ENCODE data around the gene TLL1.

The TLL1 gene

GRCh38 chr4:166003811-166004210, 130.8 kb downstream of the TLL1 start:
- DNase-seq (ENCODE audit: low read depth) = no peak
- TF ChIP-seq, protein P1, sequence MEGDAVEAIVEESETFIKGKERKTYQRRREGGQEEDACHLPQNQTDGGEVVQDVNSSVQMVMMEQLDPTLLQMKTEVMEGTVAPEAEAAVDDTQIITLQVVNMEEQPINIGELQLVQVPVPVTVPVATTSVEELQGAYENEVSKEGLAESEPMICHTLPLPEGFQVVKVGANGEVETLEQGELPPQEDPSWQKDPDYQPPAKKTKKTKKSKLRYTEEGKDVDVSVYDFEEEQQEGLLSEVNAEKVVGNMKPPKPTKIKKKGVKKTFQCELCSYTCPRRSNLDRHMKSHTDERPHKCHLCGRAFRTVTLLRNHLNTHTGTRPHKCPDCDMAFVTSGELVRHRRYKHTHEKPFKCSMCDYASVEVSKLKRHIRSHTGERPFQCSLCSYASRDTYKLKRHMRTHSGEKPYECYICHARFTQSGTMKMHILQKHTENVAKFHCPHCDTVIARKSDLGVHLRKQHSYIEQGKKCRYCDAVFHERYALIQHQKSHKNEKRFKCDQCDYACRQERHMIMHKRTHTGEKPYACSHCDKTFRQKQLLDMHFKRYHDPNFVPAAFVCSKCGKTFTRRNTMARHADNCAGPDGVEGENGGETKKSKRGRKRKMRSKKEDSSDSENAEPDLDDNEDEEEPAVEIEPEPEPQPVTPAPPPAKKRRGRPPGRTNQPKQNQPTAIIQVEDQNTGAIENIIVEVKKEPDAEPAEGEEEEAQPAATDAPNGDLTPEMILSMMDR (IDR thresholded peaks at IDR 0.05; ENCODE audit: control insufficient read depth, extremely low read depth, insufficient read depth) = no peak
- H3K4me3 ChIP-seq (ENCODE audit: low read depth, low read length) = no peak overlapping the region

DNA sequence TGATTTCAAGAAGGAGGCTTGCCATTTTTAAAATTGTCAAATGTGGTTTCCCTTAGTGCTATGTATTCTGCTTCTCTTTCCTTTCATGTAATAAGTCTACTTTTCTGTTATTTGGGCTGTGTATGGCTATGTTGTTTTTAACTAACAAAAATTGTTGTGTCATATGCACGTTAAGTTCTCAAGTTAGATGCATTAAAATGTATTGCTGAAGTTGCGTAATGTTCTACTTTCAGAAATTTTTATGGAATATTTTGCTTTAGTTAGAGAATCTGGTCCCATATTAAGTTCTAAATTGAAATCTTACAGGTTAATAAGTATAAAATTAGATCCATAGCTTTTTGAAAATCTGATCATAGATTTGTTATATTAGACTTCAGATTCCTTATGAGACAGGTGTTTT, 133.2 kb downstream of the TLL1 start:
- H3K4me3 ChIP-seq (ENCODE audit: low read depth, low read length) = no peak overlapping the region
- TF ChIP-seq, protein P1 (IDR thresholded peaks at IDR 0.05; ENCODE audit: control insufficient read depth, extremely low read depth, insufficient read depth) = no peak
- DNase-seq (ENCODE audit: low read depth) = no peak

DNA sequence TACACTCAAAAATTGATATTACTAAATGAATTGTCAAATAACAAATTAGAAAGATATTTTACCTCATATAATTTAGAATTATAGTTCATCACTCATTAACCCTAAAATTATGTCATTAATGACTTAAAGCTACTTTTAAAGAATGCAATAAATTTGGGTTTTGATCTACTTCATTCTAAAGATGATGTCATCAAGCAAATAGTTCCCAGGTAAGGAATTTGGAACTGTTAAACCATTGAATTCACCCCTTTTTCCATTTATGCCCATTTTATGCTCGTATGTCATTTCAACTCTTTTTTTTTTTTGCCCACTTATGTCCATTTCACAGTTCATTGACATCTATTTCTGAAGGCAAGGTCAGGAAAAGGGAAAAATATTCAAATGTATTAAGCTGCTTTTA, 135.5 kb downstream of the TLL1 start:
- H3K4me3 ChIP-seq (ENCODE audit: low read depth, low read length) = no peak overlapping the region
- DNase-seq (ENCODE audit: low read depth) = no peak
- TF ChIP-seq, protein P1 (IDR thresholded peaks at IDR 0.05; ENCODE audit: control insufficient read depth, extremely low read depth, insufficient read depth) = no peak

- TF ChIP-seq, protein P1 (IDR thresholded peaks at IDR 0.05; ENCODE audit: control insufficient read depth, extremely low read depth, insufficient read depth) = no peak
- no peak for DNase-seq (ENCODE audit: low read depth)
- H3K4me3 ChIP-seq (ENCODE audit: low read depth, low read length) = no peak overlapping the region
Observed at GRCh38 chr4:166012129-166013030, 139.3 kb downstream of the TLL1 start.

GRCh38 chr4:166014411-166014810, 141.4 kb downstream of the TLL1 start:
- TF ChIP-seq, protein P1 (IDR thresholded peaks at IDR 0.05; ENCODE audit: control insufficient read depth, extremely low read depth, insufficient read depth) = no peak
- DNase-seq (ENCODE audit: low read depth) = no peak
- no peak overlapping the region for H3K4me3 ChIP-seq (ENCODE audit: low read depth, low read length)

DNA sequence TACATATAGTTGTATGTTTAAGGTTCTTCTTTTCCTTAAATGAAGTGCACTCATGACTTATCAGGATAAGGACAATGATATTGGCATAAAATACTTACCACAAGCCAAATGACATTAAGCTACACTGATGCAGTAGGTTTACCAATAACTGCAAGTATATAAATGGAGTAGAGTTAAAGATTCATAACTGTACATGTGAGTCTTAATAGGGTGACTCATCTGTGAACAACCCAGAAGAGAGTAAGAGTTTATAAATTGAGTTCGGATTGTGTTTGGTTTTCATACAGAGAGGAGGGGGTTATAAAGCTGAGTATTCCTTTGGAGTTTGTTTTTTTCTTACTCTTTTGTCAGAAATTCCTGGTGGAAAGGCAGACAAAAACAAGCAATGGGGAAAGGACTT, 144.8 kb downstream of the TLL1 start:
- no peak overlapping the region for H3K4me3 ChIP-seq (ENCODE audit: low read depth, low read length)
- DNase-seq (ENCODE audit: low read depth) = no peak
- TF ChIP-seq, protein P1 (IDR thresholded peaks at IDR 0.05; ENCODE audit: control insufficient read depth, extremely low read depth, insufficient read depth) = no peak
